H1 (cell line): Measurements from ENCODE around the gene SKIDA1. TPM values are rescaled to one million over a fixed set of nuclear protein-coding genes. Genes with fewer than 3 reads are reported as not detected.

Source experiments
- FOSL1 ChIP-seq: IDR thresholded peaks from 2 replicates; pipeline ENCODE4 v1.6.1; 2011; ENCODE audit warnings: mild to moderate bottlenecking, low read depth, low read length, moderate library complexity; ENCODE audit not compliant: insufficient read depth
- KDM4A ChIP-seq: IDR thresholded peaks from one replicate; pipeline ENCODE4 v1.7.1; 2012; ENCODE audit warnings: low read depth, mild to moderate bottlenecking, moderate library complexity, low read length, inconsistent platforms; ENCODE audit not compliant: severe bottlenecking
- polyA plus RNA-seq, 7 experiments: library from polyadenylated mRNA; depleted of rRNA in 3 of 7; stranded (reverse) in 5 of 7; unstranded in 2 of 7; fragments of >200 nt in 5 of 7; fragments of 200-250 nt in 2 of 7; gene quantifications; 1 replicate in 5 of 7; 2 replicates in 1 of 7; 4 replicates in 1 of 7; pipeline versions ENCODE4 v1.2.1 to v1.2.3, GENCODE V29; 2011 to 2013; ENCODE audit warnings: missing spikeins in 2 of 7, mixed read lengths in 2 of 7
- total RNA-seq: library from RNA; stranded (reverse); fragmentation: NEBNext Ultra II Directional; extraction: Animal tissue kit (Norgen Biotek cat#: 25700); gene quantifications from 2 replicates; pipeline ENCODE4 v1.2.1, GENCODE V29; 2021
- TF ChIP-seq, protein P1 (sequence below): fragments of 300-600 bp; sonication (generic); IDR thresholded peaks from 2 replicates; pipeline ENCODE4 v1.7.1; 2012; ENCODE audit warnings: low read length, moderate library complexity, mild to moderate bottlenecking, inconsistent platforms; ENCODE audit not compliant: insufficient replicate concordance

SKIDA1 gene
- total and polyA plus RNA-seq, 2 of the 8 experiments (the other 6 are each of a cell fraction or from before 2014, with no cell fraction given) = 1.5 to 8.0 TPM

DNA sequence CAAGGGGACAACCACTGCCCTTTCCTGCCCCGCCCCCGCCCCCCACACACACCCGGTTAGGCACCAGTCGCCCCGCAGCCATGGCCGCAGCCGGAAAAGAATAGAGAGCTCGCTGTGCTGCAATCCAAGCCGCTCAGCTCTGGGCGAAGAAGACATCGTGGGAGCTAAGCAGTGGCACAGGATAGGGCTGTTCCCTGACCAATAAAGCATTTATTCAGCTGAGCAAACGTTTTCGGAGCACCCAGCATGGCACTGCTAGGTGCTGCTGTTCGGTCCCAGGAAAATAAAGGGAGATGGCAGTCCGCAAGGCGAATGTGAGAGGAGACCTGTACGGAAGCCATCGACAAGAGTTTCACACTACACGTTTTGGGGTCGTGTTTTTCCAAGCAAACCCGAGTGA lies 18.3 kb downstream of the SKIDA1 start (continued):
- TF ChIP-seq, protein P1, sequence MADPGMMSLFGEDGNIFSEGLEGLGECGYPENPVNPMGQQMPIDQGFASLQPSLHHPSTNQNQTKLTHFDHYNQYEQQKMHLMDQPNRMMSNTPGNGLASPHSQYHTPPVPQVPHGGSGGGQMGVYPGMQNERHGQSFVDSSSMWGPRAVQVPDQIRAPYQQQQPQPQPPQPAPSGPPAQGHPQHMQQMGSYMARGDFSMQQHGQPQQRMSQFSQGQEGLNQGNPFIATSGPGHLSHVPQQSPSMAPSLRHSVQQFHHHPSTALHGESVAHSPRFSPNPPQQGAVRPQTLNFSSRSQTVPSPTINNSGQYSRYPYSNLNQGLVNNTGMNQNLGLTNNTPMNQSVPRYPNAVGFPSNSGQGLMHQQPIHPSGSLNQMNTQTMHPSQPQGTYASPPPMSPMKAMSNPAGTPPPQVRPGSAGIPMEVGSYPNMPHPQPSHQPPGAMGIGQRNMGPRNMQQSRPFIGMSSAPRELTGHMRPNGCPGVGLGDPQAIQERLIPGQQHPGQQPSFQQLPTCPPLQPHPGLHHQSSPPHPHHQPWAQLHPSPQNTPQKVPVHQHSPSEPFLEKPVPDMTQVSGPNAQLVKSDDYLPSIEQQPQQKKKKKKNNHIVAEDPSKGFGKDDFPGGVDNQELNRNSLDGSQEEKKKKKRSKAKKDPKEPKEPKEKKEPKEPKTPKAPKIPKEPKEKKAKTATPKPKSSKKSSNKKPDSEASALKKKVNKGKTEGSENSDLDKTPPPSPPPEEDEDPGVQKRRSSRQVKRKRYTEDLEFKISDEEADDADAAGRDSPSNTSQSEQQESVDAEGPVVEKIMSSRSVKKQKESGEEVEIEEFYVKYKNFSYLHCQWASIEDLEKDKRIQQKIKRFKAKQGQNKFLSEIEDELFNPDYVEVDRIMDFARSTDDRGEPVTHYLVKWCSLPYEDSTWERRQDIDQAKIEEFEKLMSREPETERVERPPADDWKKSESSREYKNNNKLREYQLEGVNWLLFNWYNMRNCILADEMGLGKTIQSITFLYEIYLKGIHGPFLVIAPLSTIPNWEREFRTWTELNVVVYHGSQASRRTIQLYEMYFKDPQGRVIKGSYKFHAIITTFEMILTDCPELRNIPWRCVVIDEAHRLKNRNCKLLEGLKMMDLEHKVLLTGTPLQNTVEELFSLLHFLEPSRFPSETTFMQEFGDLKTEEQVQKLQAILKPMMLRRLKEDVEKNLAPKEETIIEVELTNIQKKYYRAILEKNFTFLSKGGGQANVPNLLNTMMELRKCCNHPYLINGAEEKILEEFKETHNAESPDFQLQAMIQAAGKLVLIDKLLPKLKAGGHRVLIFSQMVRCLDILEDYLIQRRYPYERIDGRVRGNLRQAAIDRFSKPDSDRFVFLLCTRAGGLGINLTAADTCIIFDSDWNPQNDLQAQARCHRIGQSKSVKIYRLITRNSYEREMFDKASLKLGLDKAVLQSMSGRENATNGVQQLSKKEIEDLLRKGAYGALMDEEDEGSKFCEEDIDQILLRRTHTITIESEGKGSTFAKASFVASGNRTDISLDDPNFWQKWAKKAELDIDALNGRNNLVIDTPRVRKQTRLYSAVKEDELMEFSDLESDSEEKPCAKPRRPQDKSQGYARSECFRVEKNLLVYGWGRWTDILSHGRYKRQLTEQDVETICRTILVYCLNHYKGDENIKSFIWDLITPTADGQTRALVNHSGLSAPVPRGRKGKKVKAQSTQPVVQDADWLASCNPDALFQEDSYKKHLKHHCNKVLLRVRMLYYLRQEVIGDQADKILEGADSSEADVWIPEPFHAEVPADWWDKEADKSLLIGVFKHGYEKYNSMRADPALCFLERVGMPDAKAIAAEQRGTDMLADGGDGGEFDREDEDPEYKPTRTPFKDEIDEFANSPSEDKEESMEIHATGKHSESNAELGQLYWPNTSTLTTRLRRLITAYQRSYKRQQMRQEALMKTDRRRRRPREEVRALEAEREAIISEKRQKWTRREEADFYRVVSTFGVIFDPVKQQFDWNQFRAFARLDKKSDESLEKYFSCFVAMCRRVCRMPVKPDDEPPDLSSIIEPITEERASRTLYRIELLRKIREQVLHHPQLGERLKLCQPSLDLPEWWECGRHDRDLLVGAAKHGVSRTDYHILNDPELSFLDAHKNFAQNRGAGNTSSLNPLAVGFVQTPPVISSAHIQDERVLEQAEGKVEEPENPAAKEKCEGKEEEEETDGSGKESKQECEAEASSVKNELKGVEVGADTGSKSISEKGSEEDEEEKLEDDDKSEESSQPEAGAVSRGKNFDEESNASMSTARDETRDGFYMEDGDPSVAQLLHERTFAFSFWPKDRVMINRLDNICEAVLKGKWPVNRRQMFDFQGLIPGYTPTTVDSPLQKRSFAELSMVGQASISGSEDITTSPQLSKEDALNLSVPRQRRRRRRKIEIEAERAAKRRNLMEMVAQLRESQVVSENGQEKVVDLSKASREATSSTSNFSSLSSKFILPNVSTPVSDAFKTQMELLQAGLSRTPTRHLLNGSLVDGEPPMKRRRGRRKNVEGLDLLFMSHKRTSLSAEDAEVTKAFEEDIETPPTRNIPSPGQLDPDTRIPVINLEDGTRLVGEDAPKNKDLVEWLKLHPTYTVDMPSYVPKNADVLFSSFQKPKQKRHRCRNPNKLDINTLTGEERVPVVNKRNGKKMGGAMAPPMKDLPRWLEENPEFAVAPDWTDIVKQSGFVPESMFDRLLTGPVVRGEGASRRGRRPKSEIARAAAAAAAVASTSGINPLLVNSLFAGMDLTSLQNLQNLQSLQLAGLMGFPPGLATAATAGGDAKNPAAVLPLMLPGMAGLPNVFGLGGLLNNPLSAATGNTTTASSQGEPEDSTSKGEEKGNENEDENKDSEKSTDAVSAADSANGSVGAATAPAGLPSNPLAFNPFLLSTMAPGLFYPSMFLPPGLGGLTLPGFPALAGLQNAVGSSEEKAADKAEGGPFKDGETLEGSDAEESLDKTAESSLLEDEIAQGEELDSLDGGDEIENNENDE = no peak
- no peak for TF ChIP-seq FOSL1
- no peak for TF ChIP-seq KDM4A
